Left ventricle myocardium inferior (tissue), 1 donor: ENCODE data around the gene ELMO2. TPM values are rescaled to one million over a fixed set of nuclear protein-coding genes. Genes with fewer than 3 reads are reported as not detected.

Experiments used
- DNase-seq: peaks from one replicate; pipeline ENCODE4 v3.0.0-alpha.2; 2020
- H3K27ac ChIP-seq: fragments of 200-600 bp; replicated peaks from 2 replicates; pipeline ENCODE4 v1.8.0; 2021
- H3K27me3 ChIP-seq: fragments of 200-600 bp; 2 replicates; pipeline ENCODE4 v1.8.0; 2021; ENCODE audit warnings: low read depth
- H3K36me3 ChIP-seq: fragments of 200-600 bp; 2 replicates; pipeline ENCODE4 v1.8.0; 2021
- H3K4me1 ChIP-seq: fragments of 200-600 bp; 2 replicates; pipeline ENCODE4 v1.8.0; 2021
- H3K4me3 ChIP-seq: fragments of 200-600 bp; 2 replicates; pipeline ENCODE4 v1.8.0; 2021; ENCODE audit warnings: mild to moderate bottlenecking, moderate library complexity
- H3K9me3 ChIP-seq: fragments of 200-600 bp; replicated peaks from 2 replicates; pipeline ENCODE4 v1.8.0; 2021
- intact Hi-C: fragments of 100-400 bp; cut with micrococcal nuclease; formaldehyde crosslinking; loops from one replicate; pipeline ENCODE4 v1.11.0; 2022
- total RNA-seq: library from RNA; stranded (reverse); fragmentation: NEBNext Ultra II Directional; extraction: Animal tissue kit (Norgen Biotek cat#: 25700); gene quantifications from one replicate; pipeline ENCODE4 v1.2.1, GENCODE V29; 2021
- TF ChIP-seq, protein P1 (sequence below): fragments of 200-600 bp; IDR thresholded peaks from 2 replicates; pipeline ENCODE4 v1.8.0; 2021; ENCODE audit warnings: antibody characterized with exemption, mild to moderate bottlenecking, borderline replicate concordance
- donor health status: DM: no; HTN: yes; CAD: no; lungs with severe emphysema.

ELMO2 gene
- total RNA-seq, 1 donor from 2014 or later, result 28.5 TPM

GRCh38 chr20:46423882-46424482 lies 17.6 kb upstream of the ELMO2 start:
- Histone ChIP-seq H3K4me1 (no peaks in the 10 kb centered on the region), H3K27ac (no peak overlapping the region), H3K4me3 (no peak overlapping the region), H3K27me3 (peaks cover 87% of the 10 kb centered on the region), H3K36me3 (no peaks in the 10 kb centered on the region), H3K9me3 (no peaks in the 10 kb centered on the region)
- no peak for DNase-seq
- TF ChIP-seq, protein P1, sequence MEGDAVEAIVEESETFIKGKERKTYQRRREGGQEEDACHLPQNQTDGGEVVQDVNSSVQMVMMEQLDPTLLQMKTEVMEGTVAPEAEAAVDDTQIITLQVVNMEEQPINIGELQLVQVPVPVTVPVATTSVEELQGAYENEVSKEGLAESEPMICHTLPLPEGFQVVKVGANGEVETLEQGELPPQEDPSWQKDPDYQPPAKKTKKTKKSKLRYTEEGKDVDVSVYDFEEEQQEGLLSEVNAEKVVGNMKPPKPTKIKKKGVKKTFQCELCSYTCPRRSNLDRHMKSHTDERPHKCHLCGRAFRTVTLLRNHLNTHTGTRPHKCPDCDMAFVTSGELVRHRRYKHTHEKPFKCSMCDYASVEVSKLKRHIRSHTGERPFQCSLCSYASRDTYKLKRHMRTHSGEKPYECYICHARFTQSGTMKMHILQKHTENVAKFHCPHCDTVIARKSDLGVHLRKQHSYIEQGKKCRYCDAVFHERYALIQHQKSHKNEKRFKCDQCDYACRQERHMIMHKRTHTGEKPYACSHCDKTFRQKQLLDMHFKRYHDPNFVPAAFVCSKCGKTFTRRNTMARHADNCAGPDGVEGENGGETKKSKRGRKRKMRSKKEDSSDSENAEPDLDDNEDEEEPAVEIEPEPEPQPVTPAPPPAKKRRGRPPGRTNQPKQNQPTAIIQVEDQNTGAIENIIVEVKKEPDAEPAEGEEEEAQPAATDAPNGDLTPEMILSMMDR, result no peak
- intact Hi-C loops, result no loop called here

GRCh38 chr20:46423342-46423741 lies 16.9 kb upstream of the ELMO2 start:
- TF ChIP-seq, protein P1, result no peak
- Histone ChIP-seq H3K36me3 (no peaks in the 10 kb centered on the region), H3K9me3 (no peaks in the 10 kb centered on the region), H3K27ac (no peak overlapping the region), H3K27me3 (peaks cover 81% of the 10 kb centered on the region), H3K4me1 (no peaks in the 10 kb centered on the region), H3K4me3 (no peak overlapping the region)
- DNase-seq, result no peak
- intact Hi-C loops, result no loop called here

DNA sequence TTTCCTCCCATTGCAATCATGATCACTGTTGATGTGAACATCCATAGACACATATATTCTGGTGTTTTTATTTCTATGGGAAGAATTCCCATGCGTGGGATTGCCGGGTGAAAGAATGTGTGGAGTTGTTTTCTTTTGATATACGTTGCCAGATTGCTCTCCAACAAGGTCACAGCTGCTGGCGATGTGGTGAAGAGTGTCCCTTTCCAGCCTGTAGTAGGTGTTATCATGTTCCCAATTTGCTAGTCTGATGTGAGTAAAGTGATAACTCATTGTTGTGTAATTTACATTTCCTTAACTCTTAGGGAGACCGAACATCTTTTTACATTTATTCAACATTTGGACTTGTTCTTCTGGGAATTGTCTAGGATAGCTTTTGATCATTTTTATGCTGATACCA lies 14.5 kb upstream of the ELMO2 start:
- no peak for DNase-seq
- H3K4me3 ChIP-seq, result no peak overlapping the region
- H3K9me3 ChIP-seq, result peaks cover 5% of the 10 kb centered on the region
- H3K4me1 ChIP-seq, result no peaks in the 10 kb centered on the region
- TF ChIP-seq, protein P1, result no peak
- H3K36me3 ChIP-seq, result no peaks in the 10 kb centered on the region
- H3K27me3 ChIP-seq, result peaks cover 56% of the 10 kb centered on the region
- intact Hi-C loops, result no loop called here
- no peak overlapping the region for H3K27ac ChIP-seq

DNA sequence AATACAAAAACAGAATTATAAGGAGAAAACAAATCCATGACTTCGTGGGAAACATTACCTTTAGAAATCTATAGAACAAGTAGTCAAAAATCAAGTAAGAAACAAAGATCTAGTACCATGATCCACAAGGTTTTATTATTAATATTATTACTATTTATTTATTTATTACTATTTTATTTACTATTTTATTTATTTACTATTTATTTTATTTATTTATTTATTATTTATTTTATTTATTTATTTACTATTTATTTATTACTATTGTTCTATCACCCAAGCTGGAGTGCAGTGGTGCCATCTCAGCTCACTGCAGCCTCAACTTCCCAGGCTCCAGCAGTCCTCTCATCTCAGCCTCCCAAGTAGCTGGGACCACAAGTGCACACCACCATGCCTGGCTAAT lies 13.5 kb upstream of the ELMO2 start:
- intact Hi-C loops, result no loop called here
- no peak overlapping the region for H3K4me3 ChIP-seq
- no peaks in the 10 kb centered on the region for H3K4me1 ChIP-seq
- no peaks in the 10 kb centered on the region for H3K36me3 ChIP-seq
- peaks cover 5% of the 10 kb centered on the region for H3K9me3 ChIP-seq
- no peak for DNase-seq
- TF ChIP-seq, protein P1, result no peak
- no peak overlapping the region for H3K27ac ChIP-seq
- H3K27me3 ChIP-seq, result peaks cover 47% of the 10 kb centered on the region

- TF ChIP-seq, protein P1, result no peak
- Histone ChIP-seq H3K27ac (no peak overlapping the region), H3K4me1 (no peaks in the 10 kb centered on the region), H3K4me3 (no peak overlapping the region), H3K9me3 (peaks cover 5% of the 10 kb centered on the region), H3K36me3 (no peaks in the 10 kb centered on the region), H3K27me3 (peaks cover 18% of the 10 kb centered on the region)
- DNase-seq, result no peak
- intact Hi-C loops, result no loop called here
These were observed 10.4 kb upstream of the ELMO2 start for GRCh38 chr20:46416839-46417238.
